PC-3 (cell line): ENCODE data around the gene SDHAF1. TPM values are rescaled to one million over a fixed set of nuclear protein-coding genes. Genes with fewer than 3 reads are reported as not detected.

Experiments used
- ATAC-seq: fragments of 200-7000 bp; cut with Tn5 transposase; 2 replicates; pipeline ENCODE4 v1.9.1; 2020; ENCODE audit warnings: mild to moderate bottlenecking, moderate library complexity
- BruUV-seq: library from RNA; stranded (reverse); fragments of 400-500 nt; replicated peaks from 2 replicates; lab custom pipeline; 2021; lab: Mats Ljungman, UMichigan
- CTCF ChIA-PET: fragments of 300-600 bp; sonication (Branson Sonifier 250); formaldehyde crosslinking; loops from one replicate; lab custom pipeline; 2022; ENCODE audit warnings: antibody characterized with exemption; lab: Charles Lee
- POLR2A ChIA-PET: fragments of 300-600 bp; sonication (Branson Sonifier 250); formaldehyde crosslinking; loops from one replicate; lab custom pipeline; 2022; ENCODE audit warnings: antibody characterized with exemption; ENCODE audit not compliant: unreplicated experiment; lab: Charles Lee
- DNase-seq: peaks from one replicate; pipeline ENCODE4 v3.0.0-alpha.2; 2015
- H2AFZ ChIP-seq: fragments of 300-600 bp; sonication (generic); 2 replicates; pipeline ENCODE4 v1.6.0; 2016; ENCODE audit warnings: antibody characterized with exemption, low read length
- H3F3A ChIP-seq: fragments of 300-600 bp; sonication (generic); one replicate; pipeline ENCODE4 v1.6.0; 2017; ENCODE audit warnings: antibody characterized with exemption, low read length, control low read depth, mild to moderate bottlenecking; ENCODE audit not compliant: unreplicated experiment
- H3K27ac ChIP-seq: fragments of 300-600 bp; sonication (generic); 2 replicates; pipeline ENCODE4 v1.5.1; 2016; ENCODE audit warnings: mild to moderate bottlenecking, low read length
- H3K27me3 ChIP-seq: fragments of 300-600 bp; sonication (generic); 2 replicates; pipeline ENCODE4 v1.6.1; 2016; ENCODE audit warnings: low read length, mixed read lengths
- H3K36me3 ChIP-seq: fragments of 300-600 bp; sonication (generic); 2 replicates; pipeline ENCODE4 v1.6.1; 2016; ENCODE audit warnings: low read depth, mixed run types, low read length, mixed read lengths
- H3K4me1 ChIP-seq: fragments of 300-600 bp; sonication (generic); 2 replicates; pipeline ENCODE4 v1.5.1; 2016; ENCODE audit warnings: low read length; ENCODE audit not compliant: insufficient read depth
- H3K4me2 ChIP-seq: fragments of 300-600 bp; sonication (generic); 2 replicates; pipeline ENCODE4 v1.6.0; 2016; ENCODE audit warnings: low read length
- H3K4me3 ChIP-seq: fragments of 300-600 bp; sonication (generic); 2 replicates; pipeline ENCODE4 v1.5.1; 2016; ENCODE audit warnings: mild to moderate bottlenecking, low read length, mixed read lengths
- H3K79me2 ChIP-seq: fragments of 300-600 bp; sonication (generic); 2 replicates; pipeline ENCODE4 v1.6.1; 2017; ENCODE audit warnings: low read length, mixed read lengths
- H3K9ac ChIP-seq: fragments of 300-600 bp; sonication (generic); 2 replicates; pipeline ENCODE4 v1.6.0; 2016; ENCODE audit warnings: mild to moderate bottlenecking, low read length
- H3K9me2 ChIP-seq: fragments of 300-600 bp; sonication (generic); replicated peaks from 2 replicates; pipeline ENCODE4 v1.6.1; 2016; ENCODE audit warnings: mixed run types, low read length, mixed read lengths
- H3K9me3 ChIP-seq: fragments of 300-600 bp; sonication (generic); 2 replicates; pipeline ENCODE4 v1.6.1; 2016; ENCODE audit warnings: low read length, mixed read lengths
- H4K20me1 ChIP-seq: fragments of 300-600 bp; sonication (generic); 2 replicates; pipeline ENCODE4 v1.6.1; 2016; ENCODE audit warnings: low read length, mixed read lengths
- CTCF ChIP-seq: fragments of 300-600 bp; sonication (generic); conservative IDR thresholded peaks from 2 replicates; pipeline ENCODE4 v1.5.1; 2017; ENCODE audit warnings: antibody characterized with exemption, low read depth, mild to moderate bottlenecking, low read length
- EZH2 ChIP-seq: fragments of 300-600 bp; sonication (generic); IDR thresholded peaks from one replicate; pipeline ENCODE4 v1.6.1; 2017; ENCODE audit warnings: antibody characterized with exemption, mild to moderate bottlenecking, low read length; ENCODE audit not compliant: unreplicated experiment
- EZH2phosphoT487 ChIP-seq: fragments of 300-600 bp; sonication (generic); IDR thresholded peaks from 2 replicates; pipeline ENCODE4 v1.6.1; 2018; ENCODE audit warnings: mild to moderate bottlenecking, antibody characterized with exemption, low read length, borderline replicate concordance
- intact Hi-C: fragments of 100-400 bp; cut with micrococcal nuclease; formaldehyde crosslinking; loops from 2 replicates; pipeline ENCODE4 v1.9.0; 2023
- total RNA-seq: library from RNA; depleted of rRNA; stranded (reverse); fragments of >200 nt; gene quantifications from 2 replicates; pipeline ENCODE4 v1.2.3, GENCODE V29; 2014

SDHAF1 gene
- total RNA-seq, 1 experiment from 2014 or later, result 24.5 TPM

GRCh38 chr19:36030264-36031148, 35.5 kb downstream of the SDHAF1 start:
- Histone ChIP-seq H3K4me3 (no peak overlapping the region), H3K79me2 (no peaks in the 10 kb centered on the region), H3K4me1 (no peaks in the 10 kb centered on the region), H3K36me3 (no peaks in the 10 kb centered on the region), H3K9ac (no peak overlapping the region), H3F3A (no peaks in the 10 kb centered on the region), H3K27me3 (no peaks in the 10 kb centered on the region), H3K4me2 (no peak overlapping the region), H4K20me1 (no peaks in the 10 kb centered on the region), H3K9me3 (no peaks in the 10 kb centered on the region), H3K27ac (no peak overlapping the region), H3K9me2 (no peaks in the 10 kb centered on the region), H2AFZ (no peak overlapping the region)
- DNase-seq (no peak), ATAC-seq (no peak)
- TF ChIP-seq EZH2, result no peak
- no peak for TF ChIP-seq EZH2phosphoT487
- 0 out of 2 replicates have a peak, but pooled peaks have one; percentile 14 for TF ChIP-seq CTCF
- CTCF ChIA-PET, result no interaction called here
- POLR2A ChIA-PET, result no interaction called here
- intact Hi-C loops, result no loop called here
- BruUV-seq, result no TSS peak

DNA sequence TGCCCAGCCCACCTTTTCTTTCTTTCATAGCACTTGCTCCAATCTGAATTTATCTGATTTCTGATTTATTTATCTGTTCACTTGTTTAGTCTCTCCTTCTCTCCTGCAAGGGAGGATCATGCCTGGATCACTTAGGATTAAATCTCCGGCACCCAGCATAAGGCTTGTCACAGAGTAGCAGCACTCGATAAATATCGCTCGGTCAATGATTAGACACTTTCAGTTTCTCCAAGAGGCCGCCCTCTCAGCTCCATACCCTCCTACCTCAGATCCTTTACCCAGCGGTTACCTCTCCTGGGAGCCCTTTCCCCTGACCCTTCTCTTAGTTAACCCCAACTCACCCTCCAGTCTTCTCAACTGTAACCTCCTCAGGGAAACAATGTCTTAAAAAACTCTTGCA, 36.3 kb downstream of the SDHAF1 start:
- Histone ChIP-seq H3K27ac (no peak overlapping the region), H3K9me3 (no peaks in the 10 kb centered on the region), H3K4me2 (no peak overlapping the region), H3K9ac (no peak overlapping the region), H3K9me2 (no peaks in the 10 kb centered on the region), H3K27me3 (no peaks in the 10 kb centered on the region), H3K79me2 (no peaks in the 10 kb centered on the region), H3K4me1 (no peaks in the 10 kb centered on the region), H4K20me1 (no peaks in the 10 kb centered on the region), H3K36me3 (no peaks in the 10 kb centered on the region), H2AFZ (no peak overlapping the region), H3F3A (no peaks in the 10 kb centered on the region), H3K4me3 (no peak overlapping the region)
- POLR2A ChIA-PET, result no interaction called here
- CTCF ChIA-PET, result no interaction called here
- ATAC-seq, result no peak
- BruUV-seq, result no TSS peak
- TF ChIP-seq EZH2 (no peak), EZH2phosphoT487 (no peak), CTCF (no peak)
- intact Hi-C loops, result no loop called here
- DNase-seq, result no peak
